H1 (cell line): ENCODE data around the gene EIF4E2. TPM values are rescaled to one million over a fixed set of nuclear protein-coding genes. Genes with fewer than 3 reads are reported as not detected.

Experiments used
- CTCF ChIA-PET: fragments of 300-600 bp; sonication (Branson Sonifier 250); formaldehyde crosslinking; loops from one replicate; lab custom pipeline; 2021; ENCODE audit not compliant: partially characterized antibody; lab: Charles Lee
- POLR2A ChIA-PET: fragments of 300-600 bp; sonication (Branson Sonifier 250); formaldehyde crosslinking; loops from one replicate; lab custom pipeline; 2021; ENCODE audit warnings: inconsistent platforms; ENCODE audit not compliant: partially characterized antibody; lab: Charles Lee
- DNase-seq, 2 experiments: peaks; one replicate each; pipeline versions ENCODE4 v3.0.0 to v3.0.0-alpha.2; 2010 to 2022; ENCODE audit warnings: low spot score in 2 of 2, low read depth in 1 of 2, mixed read lengths in 1 of 2
- FAIRE-seq: peaks from 2 replicates; lab custom pipeline; 2011; peaks lifted over from hg19 to GRCh38; lab: Jason Lieb, UNC
- H2AFZ ChIP-seq: 2 replicates; pipeline ENCODE4 v1.8.1; 2012; ENCODE audit warnings: low read length, inconsistent platforms
- H2AK5ac ChIP-seq: 2 replicates; pipeline ENCODE4 v1.6.1; 2013; ENCODE audit warnings: low read depth, low read length
- H2BK120ac ChIP-seq: replicated peaks from 2 replicates; pipeline ENCODE3; 2013; ENCODE audit warnings: low read depth, low read length, inconsistent platforms
- H2BK12ac ChIP-seq: 2 replicates; pipeline ENCODE4 v1.6.1; 2013; ENCODE audit warnings: low read depth, low read length
- H2BK15ac ChIP-seq: 2 replicates; pipeline ENCODE4 v1.6.1; 2013; ENCODE audit warnings: low read length
- H2BK20ac ChIP-seq: 2 replicates; pipeline ENCODE4 v1.6.1; 2013; ENCODE audit warnings: low read length
- H2BK5ac ChIP-seq: 2 replicates; pipeline ENCODE4 v1.6.1; 2013; ENCODE audit warnings: low read depth, low read length
- H3K14ac ChIP-seq: 2 replicates; pipeline ENCODE4 v1.6.1; 2013; ENCODE audit warnings: inconsistent platforms; ENCODE audit not compliant: insufficient read length
- H3K18ac ChIP-seq: 2 replicates; pipeline ENCODE4 v1.6.1; 2013; ENCODE audit warnings: low read length; ENCODE audit errors: extremely low read depth
- H3K23ac ChIP-seq: 2 replicates; pipeline ENCODE4 v1.6.1; 2013; ENCODE audit warnings: inconsistent platforms; ENCODE audit not compliant: insufficient read length
- H3K23me2 ChIP-seq: 2 replicates; pipeline ENCODE4 v1.6.1; 2013; ENCODE audit warnings: low read depth, low read length
- H3K27ac ChIP-seq: 2 replicates; pipeline ENCODE4 v1.6.1; 2011; ENCODE audit warnings: low read depth, low read length, inconsistent platforms
- H3K27me3 ChIP-seq, 4 experiments: replicated peaks in 1 of 4; 1 replicate in 1 of 4; 2 replicates in 3 of 4; pipeline versions ENCODE4 v1.6.1 to v1.8.1; 2011 to 2013; ENCODE audit warnings: low read length in 3 of 4, mild to moderate bottlenecking in 3 of 4, inconsistent platforms in 2 of 4, mixed read lengths in 2 of 4, moderate library complexity in 1 of 4; ENCODE audit not compliant: control insufficient read depth in 3 of 4, insufficient read depth in 3 of 4; ENCODE audit errors: extremely low read depth in 1 of 4
- H3K36me3 ChIP-seq, 4 experiments: 2 replicates each; pipeline versions ENCODE4 v1.6.1 to v1.8.1; 2011 to 2013; ENCODE audit warnings: mild to moderate bottlenecking in 4 of 4, low read length in 3 of 4, moderate library complexity in 2 of 4, control low read depth in 1 of 4, inconsistent platforms in 1 of 4; ENCODE audit not compliant: insufficient read depth in 4 of 4, control insufficient read depth in 2 of 4
- H3K4ac ChIP-seq: replicated peaks from 2 replicates; pipeline ENCODE3; 2013; ENCODE audit warnings: low read length, low read depth, mixed read lengths, inconsistent platforms; ENCODE audit not compliant: insufficient read length
- H3K4me1 ChIP-seq, 4 experiments: replicated peaks in 1 of 4; 1 replicate in 1 of 4; 2 replicates in 3 of 4; pipeline versions ENCODE4 v1.6.1 to v1.8.1; 2011 to 2013; ENCODE audit warnings: low read length in 3 of 4, inconsistent platforms in 2 of 4, mixed read lengths in 1 of 4; ENCODE audit not compliant: insufficient read depth in 4 of 4, control insufficient read depth in 3 of 4
- H3K4me2 ChIP-seq, 2 experiments: 2 replicates each; pipeline versions ENCODE4 v1.6.1 to v1.8.1; 2011 to 2013; ENCODE audit warnings: low read depth in 2 of 2, low read length in 2 of 2, control low read depth in 1 of 2, inconsistent platforms in 1 of 2, mild to moderate bottlenecking in 1 of 2; ENCODE audit not compliant: insufficient read depth in 1 of 2
- H3K4me3 ChIP-seq, 4 experiments: fragments of 200-600, 300-600 bp in 1 of 4; sonication (generic), shearing (Covaris generic), sonication (Bioruptor Twin) in 1 of 4; 2 replicates each; pipeline versions ENCODE4 v1.5.1 to v1.8.1; 2011 to 2016; ENCODE audit warnings: low read length in 4 of 4, low read depth in 3 of 4, control low read depth in 2 of 4, inconsistent platforms in 2 of 4, mild to moderate bottlenecking in 2 of 4, mixed read lengths in 1 of 4, moderate library complexity in 1 of 4; ENCODE audit not compliant: insufficient read depth in 2 of 4; ENCODE audit errors: extremely low read depth in 1 of 4
- H3K56ac ChIP-seq: replicated peaks from 2 replicates; pipeline ENCODE3; 2013; ENCODE audit warnings: low read depth, mild to moderate bottlenecking, mixed read lengths, low read length, inconsistent platforms; ENCODE audit not compliant: insufficient read length
- H3K79me1 ChIP-seq: 2 replicates; pipeline ENCODE4 v1.6.1; 2013; ENCODE audit warnings: low read depth, low read length, control low read depth
- H3K79me2 ChIP-seq, 2 experiments: 2 replicates each; pipeline versions ENCODE4 v1.6.1 to v1.8.1; 2012 to 2013; ENCODE audit warnings: low read length in 2 of 2, mild to moderate bottlenecking in 2 of 2, inconsistent platforms in 1 of 2; ENCODE audit not compliant: insufficient read depth in 2 of 2, control insufficient read depth in 1 of 2
- H3K9ac ChIP-seq, 4 experiments: replicated peaks in 1 of 4; 1 replicate in 1 of 4; 2 replicates in 3 of 4; pipeline versions ENCODE4 v1.6.1 to v1.8.1; 2011 to 2013; ENCODE audit warnings: low read depth in 3 of 4, low read length in 3 of 4, control low read depth in 2 of 4, mild to moderate bottlenecking in 2 of 4, moderate library complexity in 2 of 4, inconsistent platforms in 1 of 4; ENCODE audit errors: extremely low read depth in 1 of 4
- H3K9me3 ChIP-seq, 2 experiments: 2 replicates each; pipeline versions ENCODE4 v1.6.1 to v1.8.1; 2012 to 2013; ENCODE audit warnings: mild to moderate bottlenecking in 2 of 2, moderate library complexity in 2 of 2, control low read depth in 1 of 2, inconsistent platforms in 1 of 2, low read depth in 1 of 2, low read length in 1 of 2, mixed read lengths in 1 of 2; ENCODE audit not compliant: insufficient read depth in 2 of 2
- H4K20me1 ChIP-seq, 2 experiments: replicated peaks in 1 of 2; 2 replicates each; pipeline versions ENCODE3 to v1.8.1; 2011 to 2013; ENCODE audit warnings: inconsistent platforms in 2 of 2, low read length in 2 of 2, mild to moderate bottlenecking in 1 of 2; ENCODE audit not compliant: insufficient read depth in 2 of 2, control insufficient read depth in 1 of 2
- H4K5ac ChIP-seq: 2 replicates; pipeline ENCODE4 v1.6.1; 2013; ENCODE audit warnings: low read length, low read depth, mixed read lengths, inconsistent platforms; ENCODE audit not compliant: insufficient read length
- H4K8ac ChIP-seq: 2 replicates; pipeline ENCODE4 v1.8.0; 2013; ENCODE audit warnings: mild to moderate bottlenecking, moderate library complexity, low read length, inconsistent platforms; ENCODE audit not compliant: insufficient read depth; ENCODE audit errors: extremely low read depth
- H4K91ac ChIP-seq: replicated peaks from 2 replicates; pipeline ENCODE3; 2013; ENCODE audit warnings: low read length, mixed read lengths, inconsistent platforms; ENCODE audit not compliant: insufficient read length
- SIN3A ChIP-seq, 2 experiments: IDR thresholded peaks in 1 of 2; conservative IDR thresholded peaks in 1 of 2; 2 replicates each; pipeline ENCODE4 v1.6.1; 2011 to 2012; ENCODE audit warnings: low read length in 2 of 2, improper control_type of control experiment in 1 of 2, low read depth in 1 of 2, mild to moderate bottlenecking in 1 of 2
- YY1 ChIP-seq: IDR thresholded peaks from 2 replicates; pipeline ENCODE4 v1.6.1; 2011; ENCODE audit warnings: low read depth, mild to moderate bottlenecking, low read length
- polyA plus RNA-seq, 7 experiments: library from polyadenylated mRNA; depleted of rRNA in 3 of 7; stranded (reverse) in 5 of 7; unstranded in 2 of 7; fragments of >200 nt in 5 of 7; fragments of 200-250 nt in 2 of 7; gene quantifications; 1 replicate in 5 of 7; 2 replicates in 1 of 7; 4 replicates in 1 of 7; pipeline versions ENCODE4 v1.2.1 to v1.2.3, GENCODE V29; 2011 to 2013; ENCODE audit warnings: missing spikeins in 2 of 7, mixed read lengths in 2 of 7
- total RNA-seq: library from RNA; stranded (reverse); fragmentation: NEBNext Ultra II Directional; extraction: Animal tissue kit (Norgen Biotek cat#: 25700); gene quantifications from 2 replicates; pipeline ENCODE4 v1.2.1, GENCODE V29; 2021

EIF4E2 gene
- total and polyA plus RNA-seq, 2 of the 8 experiments (the other 6 are each of a cell fraction or from before 2014, with no cell fraction given), result 39.4 to 114 TPM

DNA sequence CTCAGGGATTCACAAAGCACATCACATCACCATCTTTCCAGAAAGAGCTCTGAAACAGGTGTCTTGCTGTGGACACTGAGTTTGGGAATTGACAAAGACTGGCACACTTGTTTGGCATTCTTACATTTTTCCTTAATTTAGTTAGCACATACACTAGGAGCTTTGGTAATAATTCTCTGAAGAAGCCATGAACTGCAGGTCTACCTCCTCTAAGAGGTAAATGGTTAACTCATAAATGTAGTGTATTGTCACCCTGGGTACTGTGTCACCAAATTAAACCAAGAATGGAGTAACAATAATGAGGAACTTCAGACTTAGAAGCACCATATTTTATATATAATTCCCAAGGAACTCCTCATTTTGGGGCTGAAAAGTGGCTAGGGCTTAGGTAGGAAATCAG is 22.6 kb downstream of the EIF4E2 start:
- H3K79me1 ChIP-seq, result no peaks in the 10 kb centered on the region; the same call in 1 of the 2 replicates
- no peak overlapping the region for H3K14ac ChIP-seq
- H3K4me1 ChIP-seq, result no peaks in the 10 kb centered on the region
- H3K18ac ChIP-seq, result no peak overlapping the region
- H3K9ac ChIP-seq, result no peak overlapping the region
- no peak overlapping the region for H3K4me2 ChIP-seq
- H3K27me3 ChIP-seq, result no peaks in the 10 kb centered on the region
- no peaks in the 10 kb centered on the region for H3K9me3 ChIP-seq
- no peak overlapping the region for H2AFZ ChIP-seq
- no peak overlapping the region for H2BK20ac ChIP-seq
- H3K23me2 ChIP-seq, result no peaks in the 10 kb centered on the region
- TF ChIP-seq YY1 (no peak), SIN3A (conservative IDR thresholded peaks at IDR 0.05 in 1 of 2, IDR thresholded peaks at IDR 0.05 in 1 of 2; ENCODE audit: low read depth in 1 of 2, low read length in 2 of 2) (no peak)
- no peak overlapping the region for H4K91ac ChIP-seq
- no peak overlapping the region for H3K27ac ChIP-seq
- no peak for FAIRE-seq
- no peak overlapping the region for H2BK15ac ChIP-seq
- ChIA-PET POLR2A (no interaction called here), CTCF (interaction anchor here (0.8 to 1.8 kb wide), 4 partner anchors 10 to 49 kb away, joined by 3 to 8 read pairs (median 3); no protein-coding TSS in a partner anchor)
- H2BK120ac ChIP-seq, result no peak overlapping the region
- H3K23ac ChIP-seq, result no peak overlapping the region
- no peak overlapping the region for H2BK5ac ChIP-seq
- DNase-seq, result no peak
- peaks cover 0 to 4% of the 10 kb centered on the region in 2 experiments for H4K20me1 ChIP-seq
- peaks cover 9 to 43% (median 32%) of the 10 kb centered on the region in 4 experiments; a peak in 7 of 8 replicates for H3K36me3 ChIP-seq
- no peak overlapping the region for H4K5ac ChIP-seq
- no peak overlapping the region for H3K4ac ChIP-seq
- H2AK5ac ChIP-seq, result no peak overlapping the region
- H3K56ac ChIP-seq, result no peak overlapping the region
- no peaks in the 10 kb centered on the region for H3K79me2 ChIP-seq
- no peak overlapping the region for H2BK12ac ChIP-seq
- H3K4me3 ChIP-seq, result no peak overlapping the region
- H4K8ac ChIP-seq, result no peak overlapping the region
